ENCODE measurements around the gene UBE2V1.

The UBE2V1 gene

GRCh38 chr20:50043573-50044352 lies 69.2 kb downstream of the UBE2V1 start:
- DNase-seq (ENCODE audit: low read depth), result no peak

GRCh38 chr20:50042370-50043313 lies 70.3 kb downstream of the UBE2V1 start:
- no peak for DNase-seq (ENCODE audit: low read depth)

- no peak for DNase-seq (ENCODE audit: low read depth)
Observed at GRCh38 chr20:50041246-50041873, 71.6 kb downstream of the UBE2V1 start.

GRCh38 chr20:50040432-50041245 lies 72.3 kb downstream of the UBE2V1 start:
- no peak for DNase-seq (ENCODE audit: low read depth)

GRCh38 chr20:50039706-50040431 lies 73.1 kb downstream of the UBE2V1 start:
- no peak for DNase-seq (ENCODE audit: low read depth)

- DNase-seq (ENCODE audit: low read depth), result no peak
Observed at GRCh38 chr20:50038574-50038991, 74.4 kb downstream of the UBE2V1 start.

- DNase-seq (ENCODE audit: low read depth), result no peak
Observed at GRCh38 chr20:50038169-50038568, 74.8 kb downstream of the UBE2V1 start.

GRCh38 chr20:50037575-50037974 lies 75.4 kb downstream of the UBE2V1 start:
- DNase-seq (ENCODE audit: low read depth), result no peak

GRCh38 chr20:50037123-50037522 lies 75.8 kb downstream of the UBE2V1 start:
- no peak for DNase-seq (ENCODE audit: low read depth)

- no peak for DNase-seq (ENCODE audit: low read depth)
Observed at GRCh38 chr20:50036703-50037102, 76.2 kb downstream of the UBE2V1 start.

GRCh38 chr20:50034567-50035180 lies 78.3 kb downstream of the UBE2V1 start:
- no peak for DNase-seq (ENCODE audit: low read depth)

- DNase-seq (ENCODE audit: low read depth), result no peak
Observed at GRCh38 chr20:50032955-50033666, 79.8 kb downstream of the UBE2V1 start.
